OCI-LY1 (cell line): ENCODE results near the gene GADD45B.

ENCODE experiments used
- CTCF ChIP-seq: fragments of 200-600 bp; sonication (generic), shearing (Covaris generic); IDR thresholded peaks from 2 replicates; pipeline ENCODE4 v1.5.1; 2017; ENCODE audit warnings: mild to moderate bottlenecking, antibody characterized with exemption, low read length, moderate library complexity, mixed read lengths
- EZH2 ChIP-seq: fragments of 200-600 bp; sonication (generic), shearing (Covaris generic); IDR thresholded peaks from 2 replicates; pipeline ENCODE4 v1.8.0; 2017; ENCODE audit warnings: borderline replicate concordance, mixed run types, mild to moderate bottlenecking, antibody characterized with exemption, low read length, moderate library complexity, mixed read lengths

DNA sequence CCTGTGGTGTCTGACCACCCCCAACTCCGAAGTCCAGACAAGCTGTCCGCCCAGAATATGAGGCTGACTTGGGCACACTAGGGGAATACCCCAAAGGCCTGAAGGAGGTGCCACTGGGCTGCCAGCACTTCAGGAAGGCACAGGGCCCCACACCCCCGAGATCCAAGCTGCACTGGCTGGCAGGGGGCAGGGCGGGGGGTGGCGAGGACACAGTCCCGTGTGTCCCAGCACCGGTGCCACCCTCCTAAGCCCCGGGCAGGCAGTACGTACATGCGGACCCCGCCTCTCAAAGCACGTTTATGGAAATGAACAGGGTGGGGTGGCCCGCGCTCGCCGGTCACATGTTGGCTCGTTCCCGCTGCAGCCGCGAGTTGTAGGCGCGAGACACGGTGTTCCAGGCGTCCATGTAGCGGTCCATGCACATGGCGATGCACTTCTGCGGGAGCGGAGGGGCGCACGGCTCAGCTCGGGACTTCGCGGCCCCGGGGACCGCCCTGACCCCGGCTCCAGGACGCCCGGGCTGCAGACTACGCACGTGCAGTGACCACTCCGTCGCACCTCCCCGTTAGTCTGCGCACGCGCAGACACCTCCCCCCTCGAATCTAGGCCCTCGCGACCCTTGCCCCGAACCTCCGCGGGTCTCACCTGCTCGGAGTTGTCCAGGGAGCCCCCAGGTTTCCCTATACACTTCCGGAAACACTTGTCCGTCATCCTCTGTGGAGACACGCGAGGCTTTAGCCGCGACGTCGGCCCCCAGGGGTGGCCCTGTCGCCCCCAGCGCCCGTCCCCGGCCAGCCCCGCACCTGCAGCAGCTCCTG lies 49.1 kb upstream of the GADD45B start:
- TF ChIP-seq CTCF (no peak), EZH2 (no peak)
